Fibroblast of pulmonary artery (primary cell): ENCODE measurements around the gene MANEAL.

Source experiments
- DNase-seq: peaks from one replicate; pipeline ENCODE4 v3.0.0-alpha.2; 2010; ENCODE audit warnings: low read depth
- H3K4me3 ChIP-seq: replicated peaks from 2 replicates; pipeline ENCODE4 v1.5.1; 2011; ENCODE audit warnings: low read depth, mild to moderate bottlenecking, control low read depth, low read length, moderate library complexity
- TF ChIP-seq, protein P1 (sequence below): IDR thresholded peaks from 2 replicates; pipeline ENCODE4 v1.5.1; 2011; ENCODE audit warnings: mild to moderate bottlenecking, control low read depth, low read length, inconsistent platforms; ENCODE audit errors: missing control alignments

MANEAL gene, protein sequence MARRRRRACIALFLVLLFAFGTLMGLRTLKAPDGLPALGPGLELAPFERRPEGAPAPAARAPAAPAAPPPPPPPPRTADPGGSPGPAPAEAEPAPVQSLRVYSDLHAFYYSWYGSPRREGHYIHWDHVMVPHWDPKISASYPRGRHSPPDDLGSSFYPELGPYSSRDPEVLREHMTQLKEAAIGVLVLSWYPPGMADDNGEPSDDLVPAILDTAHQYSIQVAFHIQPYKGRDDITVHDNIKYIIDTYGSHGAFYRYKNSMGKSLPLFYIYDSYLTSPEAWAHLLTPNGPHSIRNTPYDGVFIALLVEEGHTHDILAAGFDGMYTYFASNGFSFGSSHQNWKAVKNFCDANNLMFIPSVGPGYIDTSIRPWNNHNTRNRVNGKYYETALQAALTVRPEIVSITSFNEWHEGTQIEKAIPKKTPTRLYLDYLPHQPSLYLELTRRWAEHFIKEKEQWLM

DNA sequence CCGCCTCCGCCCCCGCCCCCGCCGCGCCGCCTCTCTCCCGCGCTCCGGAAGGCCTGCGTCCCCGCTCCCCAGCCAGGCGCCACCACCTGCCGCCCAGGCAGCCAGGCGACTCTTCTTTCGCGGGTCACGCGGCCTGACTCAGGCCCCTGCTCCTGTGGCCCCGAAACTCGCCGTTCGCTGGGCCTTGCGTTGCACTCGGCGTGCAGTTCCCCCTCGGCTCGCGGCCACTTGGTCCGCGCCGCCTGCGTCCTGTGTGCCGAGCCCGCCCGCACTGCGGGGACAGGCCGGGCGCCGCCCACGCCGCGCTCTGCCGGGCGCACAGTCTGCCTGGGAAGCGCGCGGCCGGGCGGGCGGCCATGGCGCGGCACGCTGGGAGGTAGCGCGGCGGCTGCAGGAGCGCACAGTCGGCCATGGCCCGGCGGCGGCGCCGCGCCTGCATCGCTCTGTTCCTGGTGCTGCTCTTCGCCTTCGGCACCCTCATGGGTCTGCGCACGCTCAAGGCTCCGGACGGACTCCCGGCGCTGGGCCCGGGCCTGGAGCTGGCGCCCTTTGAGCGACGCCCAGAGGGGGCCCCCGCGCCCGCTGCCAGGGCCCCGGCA lies at the start of gene MANEAL:
Gene MANEAL (plus strand): TSS at position 75 of the 599 bp plus-strand sequence. CDS start 336 bp downstream, at position 411.
- TF ChIP-seq, protein P1, sequence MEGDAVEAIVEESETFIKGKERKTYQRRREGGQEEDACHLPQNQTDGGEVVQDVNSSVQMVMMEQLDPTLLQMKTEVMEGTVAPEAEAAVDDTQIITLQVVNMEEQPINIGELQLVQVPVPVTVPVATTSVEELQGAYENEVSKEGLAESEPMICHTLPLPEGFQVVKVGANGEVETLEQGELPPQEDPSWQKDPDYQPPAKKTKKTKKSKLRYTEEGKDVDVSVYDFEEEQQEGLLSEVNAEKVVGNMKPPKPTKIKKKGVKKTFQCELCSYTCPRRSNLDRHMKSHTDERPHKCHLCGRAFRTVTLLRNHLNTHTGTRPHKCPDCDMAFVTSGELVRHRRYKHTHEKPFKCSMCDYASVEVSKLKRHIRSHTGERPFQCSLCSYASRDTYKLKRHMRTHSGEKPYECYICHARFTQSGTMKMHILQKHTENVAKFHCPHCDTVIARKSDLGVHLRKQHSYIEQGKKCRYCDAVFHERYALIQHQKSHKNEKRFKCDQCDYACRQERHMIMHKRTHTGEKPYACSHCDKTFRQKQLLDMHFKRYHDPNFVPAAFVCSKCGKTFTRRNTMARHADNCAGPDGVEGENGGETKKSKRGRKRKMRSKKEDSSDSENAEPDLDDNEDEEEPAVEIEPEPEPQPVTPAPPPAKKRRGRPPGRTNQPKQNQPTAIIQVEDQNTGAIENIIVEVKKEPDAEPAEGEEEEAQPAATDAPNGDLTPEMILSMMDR, result no peak
- DNase-seq, result peak; percentile 57
- peak within 1 kb of the TSS; percentile 40 for H3K4me3 ChIP-seq

DNA sequence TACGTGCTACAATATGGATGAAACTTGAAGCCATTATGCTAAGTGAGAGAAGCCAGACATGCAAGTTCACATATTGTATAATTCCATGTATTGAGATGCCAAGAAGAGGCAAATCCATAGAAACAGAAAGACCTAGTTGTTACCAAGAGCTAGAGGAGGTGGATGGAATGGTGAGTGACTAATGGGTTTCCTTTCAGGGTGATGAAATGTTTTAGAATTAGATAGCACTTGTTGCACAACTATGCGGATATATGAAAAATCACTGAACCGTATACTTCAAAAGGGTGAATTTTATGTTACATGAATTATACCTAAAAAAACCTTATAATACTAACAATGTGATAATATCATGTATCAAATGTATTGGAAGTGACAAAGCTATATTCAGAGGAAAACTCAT lies 46.8 kb upstream of the MANEAL start:
- H3K4me3 ChIP-seq, result no peak overlapping the region
- TF ChIP-seq, protein P1, result no peak
- no peak for DNase-seq

DNA sequence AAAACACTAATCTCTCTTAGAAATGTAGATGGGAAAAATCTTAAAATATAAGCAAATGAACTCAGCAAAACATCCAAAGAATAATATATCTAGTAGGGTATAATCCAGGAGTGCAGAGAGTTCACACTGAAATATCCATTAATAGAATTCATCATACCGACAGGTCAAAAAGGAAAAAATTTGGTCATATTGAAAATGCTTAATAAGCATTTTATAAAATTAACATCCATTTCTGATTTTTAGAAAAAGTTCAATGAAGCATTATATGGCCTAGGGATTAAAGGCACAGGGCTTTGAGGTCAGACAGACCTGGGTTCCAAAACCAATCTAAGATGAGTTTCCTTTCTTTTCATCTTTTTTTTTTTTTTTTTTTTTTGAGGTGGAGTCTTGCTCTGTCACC lies 45.1 kb upstream of the MANEAL start:
- no peak for DNase-seq
- H3K4me3 ChIP-seq, result no peak overlapping the region
- TF ChIP-seq, protein P1, result no peak

DNA sequence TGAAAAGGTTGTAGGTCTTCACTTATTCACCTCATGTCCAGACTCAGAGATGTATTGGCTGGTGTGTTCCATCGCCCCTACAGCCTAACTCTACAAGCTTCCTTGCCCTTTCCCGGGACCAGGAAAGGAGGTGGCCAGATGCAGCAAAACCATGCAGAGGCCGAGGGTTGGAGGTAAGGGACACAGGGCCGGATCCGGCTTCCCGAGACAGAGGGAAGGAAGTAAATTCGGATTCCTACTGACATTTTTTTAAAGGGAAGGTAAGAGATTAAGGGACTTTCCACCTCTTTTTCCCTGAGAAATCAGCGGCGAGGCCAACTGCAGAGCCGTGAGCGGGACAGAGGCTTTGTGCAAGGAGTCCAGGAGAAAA lies 41.4 kb upstream of the MANEAL start:
- no peak overlapping the region for H3K4me3 ChIP-seq
- TF ChIP-seq, protein P1, result no peak

DNA sequence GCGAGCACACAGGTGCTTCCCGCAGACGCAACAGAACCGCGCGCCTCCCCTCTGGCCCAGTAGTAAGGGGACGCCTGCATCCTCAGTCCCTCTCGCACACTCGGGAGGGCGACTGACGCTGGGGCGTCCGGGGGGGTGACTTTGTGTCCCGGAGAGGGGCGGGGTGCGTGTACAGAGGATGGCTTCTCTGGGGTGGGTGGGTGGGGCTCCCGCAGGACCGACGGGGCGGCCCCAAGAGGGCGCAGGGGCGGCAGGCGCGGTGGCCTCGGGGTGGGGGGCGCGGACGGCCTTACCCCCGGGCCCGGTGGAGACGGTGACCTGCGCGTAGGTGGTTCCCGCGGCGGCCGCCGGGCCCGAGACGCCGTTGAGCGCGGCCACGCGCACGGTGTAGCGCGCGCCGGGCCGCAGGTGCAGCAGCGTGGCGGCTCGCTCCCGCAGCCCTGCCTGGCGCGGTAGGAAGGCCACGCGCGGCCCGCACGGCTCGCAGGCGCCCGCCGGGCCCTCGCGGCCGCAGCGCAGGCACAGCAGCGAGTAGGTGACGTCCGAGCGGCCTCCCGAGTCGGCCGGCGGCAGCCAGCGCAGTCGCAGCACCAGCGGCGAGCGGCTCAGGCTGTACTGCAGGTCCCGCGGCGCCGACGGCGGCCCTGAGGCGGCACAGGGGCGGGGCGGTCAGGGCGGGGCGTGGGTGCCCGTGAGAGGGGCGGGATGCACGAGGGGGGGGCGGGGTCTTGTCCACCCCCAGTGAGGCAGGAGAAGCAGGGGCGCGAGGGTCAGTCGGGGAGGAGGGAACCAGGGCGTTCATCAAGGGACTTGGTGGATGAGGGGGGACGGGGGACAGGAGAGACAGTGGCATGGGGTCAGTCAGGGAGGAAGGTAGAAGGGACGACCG lies 40.8 kb upstream of the MANEAL start:
- no peak overlapping the region for H3K4me3 ChIP-seq
- DNase-seq, result peak; percentile 6
- TF ChIP-seq, protein P1, result no peak

More for the DNA sequence above, 41.4 kb upstream of the MANEAL start:
- no peak for DNase-seq

DNA sequence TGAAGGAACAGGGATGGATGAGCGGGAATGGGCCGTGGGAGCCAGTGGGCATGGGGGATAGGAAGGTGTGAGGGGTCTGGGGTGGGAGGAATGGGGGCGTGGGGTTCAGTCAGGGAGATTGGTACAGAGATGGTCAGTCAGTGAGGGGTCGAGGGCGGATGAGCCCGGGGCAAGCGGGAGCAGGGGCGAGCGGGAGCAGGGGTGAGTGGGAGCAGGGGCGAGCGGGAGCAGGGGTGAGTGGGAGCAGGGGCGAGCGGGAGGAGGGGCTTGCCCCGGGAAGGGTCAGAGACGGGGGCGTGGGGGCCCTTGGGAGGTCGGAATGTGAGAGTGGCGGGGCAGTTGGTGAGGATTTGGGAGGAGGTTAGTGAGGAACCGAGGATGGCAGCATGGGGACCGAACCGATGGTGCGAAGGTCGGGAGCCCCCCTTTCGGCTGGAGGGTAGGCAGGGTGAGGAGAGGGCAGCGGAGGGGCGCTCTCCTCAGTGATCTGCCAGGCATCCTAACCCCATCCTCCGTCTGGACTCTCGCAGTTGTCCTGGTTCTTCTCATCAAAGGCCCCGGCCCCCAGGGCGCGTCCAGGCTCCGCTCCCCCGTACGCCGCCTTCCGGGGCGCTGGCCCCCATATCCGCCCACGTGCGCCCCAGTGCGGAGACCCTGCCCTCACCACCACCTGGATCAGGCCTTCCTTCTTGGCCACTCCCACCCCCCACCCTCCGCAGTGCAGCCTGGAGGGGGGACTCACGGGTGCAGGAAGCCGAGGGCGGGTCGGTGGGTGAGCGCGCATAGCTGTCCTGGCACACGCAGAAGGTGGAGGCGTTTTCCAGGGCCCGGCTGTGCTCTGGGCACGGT lies 40.0 kb upstream of the MANEAL start:
- TF ChIP-seq, protein P1, result no peak
- DNase-seq, result no peak
- H3K4me3 ChIP-seq, result no peak overlapping the region
